HG03139 (cell line): Measurements from ENCODE around the gene STRA6.

Experiments used
- ATAC-seq: cut with Tn5 transposase; IDR thresholded peaks from one replicate; pipeline ENCODE4 v1.9.1; 2021; ENCODE audit not compliant: unreplicated experiment

Gene STRA6

DNA sequence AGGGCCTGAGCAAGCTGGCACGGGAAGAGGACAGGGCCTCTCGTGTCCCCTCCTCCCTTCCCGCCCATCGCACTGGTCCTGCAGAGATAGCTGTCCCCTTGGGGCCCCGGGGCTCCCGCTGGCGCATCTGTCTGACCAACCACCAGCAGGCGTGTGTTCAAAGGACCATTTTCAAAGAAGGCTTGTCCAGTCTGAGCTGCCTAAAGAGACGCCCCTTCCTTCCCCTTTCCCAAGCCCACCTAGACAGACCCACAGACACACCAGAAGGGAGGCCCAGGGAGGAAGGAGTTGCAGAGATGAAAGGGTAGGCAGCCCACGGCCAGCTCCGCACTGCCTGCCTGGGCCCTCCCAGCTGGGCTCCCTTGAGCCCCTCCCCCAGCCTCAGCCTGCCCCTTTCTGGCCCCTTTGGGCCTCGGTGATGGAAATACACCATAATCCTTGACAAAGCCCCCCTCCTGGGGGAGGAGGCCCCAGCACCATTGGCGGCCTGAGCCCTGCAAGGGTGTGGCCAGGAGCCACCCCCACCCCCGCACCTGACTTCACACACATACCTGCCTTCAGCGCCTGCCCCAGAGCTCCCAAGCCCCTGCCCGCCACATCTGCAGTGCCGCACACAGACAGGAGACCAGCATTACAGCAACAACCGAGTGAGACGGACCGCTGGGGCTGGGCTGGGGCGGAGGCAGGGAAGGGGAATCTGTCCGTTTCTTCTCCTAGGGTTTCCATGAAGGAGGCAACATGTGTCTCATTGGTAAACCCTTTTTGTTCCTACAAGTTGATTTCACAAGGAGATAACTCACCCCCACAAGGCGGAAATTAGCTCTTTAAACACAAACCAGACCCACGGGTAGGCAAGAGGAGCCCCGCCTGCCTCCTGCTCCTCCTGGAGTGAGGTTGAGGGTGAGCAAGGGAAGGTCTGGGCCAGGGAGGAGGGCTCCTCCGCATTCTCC is at the start of gene STRA6:
Gene STRA6, minus strand, starts transcription at position 336 of the 950 bp plus-strand sequence. CDS start 520 bp downstream, outside the sequence.
- no peak for ATAC-seq

GRCh38 chr15:74252291-74252690 is 49.7 kb upstream of the STRA6 start:
- no peak for ATAC-seq

DNA sequence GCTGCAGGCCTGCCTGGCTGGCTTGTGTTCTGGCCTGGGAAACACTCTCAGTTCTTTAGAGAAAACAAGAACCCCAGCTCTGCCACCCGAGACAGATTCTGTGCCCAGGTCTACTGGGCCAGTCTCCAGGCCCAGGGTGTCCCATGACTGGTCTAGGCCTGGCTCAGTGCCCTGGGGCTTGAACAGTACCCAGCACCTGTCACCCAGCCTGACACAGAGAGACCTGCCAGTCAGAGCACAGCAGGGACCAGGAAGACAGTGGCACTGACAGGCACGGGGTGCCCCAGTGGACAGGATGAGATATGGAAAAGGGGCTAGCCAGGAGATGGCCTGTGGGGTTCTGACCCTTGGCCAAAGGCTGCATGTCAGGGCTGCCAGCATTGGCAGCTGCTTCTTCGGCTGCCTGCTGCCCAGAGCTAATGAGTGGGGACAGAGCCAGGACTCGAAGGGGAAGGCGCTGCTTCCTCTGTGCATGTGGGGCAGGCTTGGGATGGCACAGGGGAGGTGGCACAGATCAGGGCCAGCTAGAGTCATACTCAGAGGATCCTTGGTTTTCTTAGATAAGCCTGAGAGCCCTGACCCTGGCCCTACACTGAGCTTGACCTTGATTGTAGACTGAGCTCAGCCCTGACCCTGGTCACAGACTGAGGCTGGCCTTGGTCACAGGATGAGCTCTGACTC is 48.7 kb upstream of the STRA6 start:
- ATAC-seq: no peak

GRCh38 chr15:74250266-74250665 is 47.7 kb upstream of the STRA6 start:
- no peak for ATAC-seq

DNA sequence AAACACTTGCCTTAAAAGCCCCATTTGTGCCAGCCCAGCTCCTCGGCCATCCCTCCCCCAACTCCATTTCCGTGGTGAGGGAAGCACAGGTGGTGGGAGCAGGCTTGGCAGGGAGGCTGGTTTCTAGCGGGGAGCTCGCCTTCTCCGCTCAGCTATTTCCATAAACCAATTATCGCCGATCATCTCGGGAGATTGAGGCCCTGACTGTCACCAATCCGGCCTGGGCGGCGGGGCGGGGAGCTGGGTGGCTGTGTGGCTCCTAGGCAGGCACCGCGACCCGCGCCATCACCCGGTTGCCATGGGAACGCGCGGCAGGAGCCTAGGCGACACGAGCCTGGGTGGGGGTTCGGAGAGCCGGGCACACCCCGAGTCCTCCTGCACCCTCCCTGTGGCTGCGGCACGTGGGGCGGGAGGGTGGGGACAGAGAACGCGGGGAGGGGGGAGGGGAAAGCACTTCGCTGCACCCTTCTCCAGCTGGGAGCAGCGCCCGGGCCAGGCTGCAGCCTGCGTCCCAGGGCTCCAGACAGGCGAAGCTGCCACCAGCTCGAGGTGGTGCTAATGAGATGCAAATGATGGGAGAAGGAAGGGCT is 42.9 kb upstream of the STRA6 start:
- ATAC-seq: no peak

GRCh38 chr15:74244822-74245341 is 42.3 kb upstream of the STRA6 start:
- ATAC-seq: no peak

DNA sequence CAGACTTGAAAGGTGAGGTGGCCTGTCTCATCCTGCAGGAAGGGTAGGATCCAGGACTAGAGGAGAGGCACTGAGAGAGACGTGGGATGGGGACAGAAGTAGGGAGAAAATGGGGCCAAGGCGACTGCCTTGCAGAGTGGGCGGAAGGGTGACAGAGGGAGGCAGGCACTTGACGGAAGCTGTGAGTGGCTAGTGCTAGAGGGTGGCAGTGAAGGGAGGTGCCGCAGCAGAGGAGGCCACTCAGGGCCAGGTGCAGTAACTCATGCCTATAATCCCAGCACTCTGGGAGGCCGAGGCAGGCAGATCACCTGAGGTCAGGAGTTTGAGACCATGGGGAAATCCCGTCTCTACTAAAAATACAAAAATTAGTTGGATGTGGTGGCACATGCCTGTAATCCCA is 40.8 kb upstream of the STRA6 start:
- ATAC-seq: no peak

- ATAC-seq: no peak
Measured at GRCh38 chr15:74242441-74243185, 40.0 kb upstream of the STRA6 start.

DNA sequence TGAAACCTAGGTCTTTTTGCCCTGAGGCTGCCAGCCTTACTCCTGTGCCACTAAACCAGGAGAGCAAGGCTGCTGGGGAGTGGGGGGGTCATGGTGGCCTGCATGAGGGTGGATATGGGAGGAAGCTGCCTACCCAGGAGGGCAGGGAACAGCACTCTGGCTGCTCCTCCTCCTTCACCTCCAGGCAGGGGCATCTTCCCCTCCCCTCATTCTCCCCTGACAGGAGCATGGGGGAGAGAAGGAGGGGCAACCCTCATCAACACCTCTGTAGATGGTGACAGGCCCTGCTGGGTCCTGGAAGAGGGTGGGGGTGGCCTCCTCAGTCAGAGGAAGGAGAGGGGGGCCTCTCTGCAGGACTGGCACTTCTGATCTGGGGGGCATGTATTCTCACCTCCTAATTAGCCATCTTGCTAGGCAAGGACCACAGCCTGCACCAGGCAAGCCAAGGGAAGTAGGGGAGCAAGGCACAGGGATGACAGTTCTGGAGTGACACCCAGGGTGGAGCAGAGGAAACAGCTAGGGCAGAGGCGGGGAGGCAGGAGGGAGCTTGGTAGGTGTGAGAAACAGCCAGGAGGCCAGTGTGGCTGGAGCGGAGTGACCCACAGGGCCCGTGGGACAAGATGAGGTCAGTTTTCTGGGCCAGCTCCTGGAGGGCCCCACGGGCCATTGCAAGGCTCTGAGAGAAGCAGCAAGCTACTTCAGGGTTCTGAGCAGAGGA is 38.5 kb upstream of the STRA6 start:
- no peak for ATAC-seq

GRCh38 chr15:74240002-74240568 is 37.5 kb upstream of the STRA6 start:
- ATAC-seq: no peak

- ATAC-seq: no peak
Measured at GRCh38 chr15:74239051-74239705, 36.6 kb upstream of the STRA6 start.

DNA sequence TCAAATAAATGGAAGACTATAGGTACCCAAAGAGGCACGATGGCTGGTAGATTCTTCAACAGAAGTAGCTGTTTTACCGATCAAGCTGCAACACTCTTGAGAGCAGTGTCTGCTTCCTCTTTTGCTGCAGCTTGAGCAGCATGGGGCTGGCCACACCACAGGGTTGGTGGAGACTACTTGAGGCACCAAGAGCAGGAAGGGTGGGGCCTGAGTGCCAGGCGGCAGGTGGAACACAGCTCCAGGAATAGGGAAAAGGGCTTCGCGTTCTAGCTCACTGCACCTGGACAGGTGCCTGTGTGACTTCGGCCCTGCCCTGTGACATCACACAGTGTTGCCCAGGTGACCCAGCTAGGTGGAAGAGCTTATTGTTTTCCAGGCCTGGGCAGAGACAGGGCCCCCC is 33.4 kb upstream of the STRA6 start, which contains the start of gene CCDC33:
Gene CCDC33, plus strand, starts transcription at position 365 of the 400 bp plus-strand sequence. CDS start 394 bp downstream, outside the sequence.
- ATAC-seq: no peak

GRCh38 chr15:74234598-74234875 is 31.9 kb upstream of the STRA6 start:
- no peak for ATAC-seq

DNA sequence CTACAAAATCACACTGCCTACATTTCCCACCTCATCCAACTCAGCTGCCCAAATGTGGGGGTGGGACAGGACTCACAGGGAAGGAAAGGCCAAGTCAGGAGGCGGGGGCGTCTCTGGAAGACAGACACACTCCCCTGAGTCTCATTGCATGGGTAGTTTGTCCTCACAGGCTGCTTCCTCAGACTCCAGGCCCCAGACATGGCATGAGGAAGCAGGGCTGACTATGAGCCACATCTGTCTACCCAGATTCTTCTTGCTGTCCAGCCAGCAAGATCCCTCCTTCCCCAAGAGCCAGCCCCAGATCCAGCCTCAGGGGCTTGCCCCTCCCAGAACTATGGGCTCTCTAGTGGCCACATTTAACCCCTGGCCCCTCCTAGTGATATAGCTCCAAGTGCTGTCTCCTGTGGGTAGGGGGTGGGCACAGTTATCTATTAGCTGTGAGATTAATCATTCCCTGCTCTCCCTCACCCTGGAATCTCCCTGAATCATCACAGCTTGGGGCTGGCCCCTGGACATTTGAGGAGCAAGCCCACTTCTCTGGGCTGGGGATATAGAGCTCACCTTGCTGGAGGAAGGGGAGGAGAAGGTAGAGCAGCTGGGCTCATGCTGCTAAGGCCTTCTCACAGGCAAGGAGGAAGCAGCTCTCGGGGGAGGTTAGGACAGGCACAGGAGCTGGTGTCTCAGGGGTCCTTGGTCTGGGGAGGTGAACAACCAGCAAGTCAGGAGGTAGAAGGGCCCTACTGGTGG is 31.4 kb upstream of the STRA6 start:
- ATAC-seq: no peak

GRCh38 chr15:74233373-74233772 is 30.8 kb upstream of the STRA6 start:
- ATAC-seq: no peak

DNA sequence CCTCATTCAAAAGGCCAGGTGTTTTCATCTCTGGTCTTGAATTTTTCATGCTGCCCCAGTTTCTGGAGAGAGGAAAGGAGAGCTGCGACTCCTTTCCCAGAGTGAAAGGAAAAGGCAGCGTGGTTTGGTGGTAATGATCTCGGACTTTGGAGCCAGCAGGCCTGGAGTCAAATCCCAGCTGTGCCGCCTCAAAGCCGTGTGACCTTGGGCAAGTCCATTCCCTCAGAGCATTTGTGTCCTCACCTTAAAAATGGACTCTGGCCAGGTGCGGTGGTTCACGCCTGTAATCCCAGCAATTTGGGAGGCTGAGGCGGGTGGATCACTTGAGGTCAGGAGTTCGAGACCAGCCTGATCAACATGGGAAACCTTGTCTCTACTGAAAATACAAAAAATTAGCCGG is 28.9 kb upstream of the STRA6 start:
- no peak for ATAC-seq

DNA sequence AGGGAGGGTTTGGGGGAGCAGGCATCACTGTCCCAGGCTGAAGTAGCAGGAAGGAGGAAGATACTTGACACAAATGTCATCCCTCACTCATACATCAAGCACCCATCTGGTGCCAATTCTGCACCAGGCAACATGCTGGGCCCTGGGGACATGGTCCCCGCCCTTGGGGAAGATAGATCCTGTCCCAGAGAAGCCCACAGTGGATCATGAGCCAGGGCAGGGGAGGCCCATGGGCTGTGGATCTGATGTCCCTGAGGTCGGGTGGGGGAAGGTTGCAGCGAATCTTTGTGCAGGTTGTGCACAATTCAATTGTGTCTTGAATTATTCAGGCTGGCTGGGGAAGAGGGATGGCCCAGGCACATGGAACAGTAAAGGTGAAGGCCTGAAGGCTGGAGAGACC is 27.1 kb upstream of the STRA6 start:
- ATAC-seq: no peak

GRCh38 chr15:74228723-74229081 is 26.1 kb upstream of the STRA6 start:
- no peak for ATAC-seq
